Measurements from ENCODE around the gene ROBO1.
"Not testable (repeated sequence)": the region's sequence is repeated elsewhere in the genome, so short reads cannot be mapped to it uniquely, and the experiment has no call there.

The ROBO1 gene

GRCh38 chr3:79767905-79768267, at the start of gene ROBO1:
ROBO1 (minus strand) TSS chr3:79767998.
- peak; percentile 12 for DNase-seq

- no peak for DNase-seq
Measured at GRCh38 chr3:79817224-79817623, 49.4 kb upstream of the ROBO1 start.

GRCh38 chr3:79815478-79815877, 47.7 kb upstream of the ROBO1 start:
- no peak for DNase-seq

- no peak for DNase-seq
Measured at GRCh38 chr3:79810581-79810980, 42.8 kb upstream of the ROBO1 start.

GRCh38 chr3:79810092-79810491, 42.3 kb upstream of the ROBO1 start:
- DNase-seq, result no peak

- DNase-seq, result no peak
Measured at GRCh38 chr3:79809106-79809505, 41.3 kb upstream of the ROBO1 start.

GRCh38 chr3:79808515-79808914, 40.7 kb upstream of the ROBO1 start:
- no peak for DNase-seq

GRCh38 chr3:79790177-79790576, 22.4 kb upstream of the ROBO1 start:
- DNase-seq, result not testable (repeated sequence)

- no peak for DNase-seq
Measured at GRCh38 chr3:79773291-79773690, 5.5 kb upstream of the ROBO1 start.

GRCh38 chr3:79769229-79769628, 1.4 kb upstream of the ROBO1 start:
- DNase-seq, result no peak

GRCh38 chr3:79767194-79767904, 449 bp downstream of the ROBO1 start:
- peak; percentile 31 for DNase-seq

- DNase-seq, result peak; percentile 21
Measured at GRCh38 chr3:79766496-79767193, 1.2 kb downstream of the ROBO1 start.

- no peak for DNase-seq
Measured at GRCh38 chr3:79765911-79766310, 1.9 kb downstream of the ROBO1 start.

- DNase-seq, result no peak
Measured at GRCh38 chr3:79761441-79761840, 6.4 kb downstream of the ROBO1 start.

GRCh38 chr3:79751703-79752102, 16.1 kb downstream of the ROBO1 start:
- DNase-seq, result no peak

GRCh38 chr3:79737530-79737929, 30.3 kb downstream of the ROBO1 start:
- no peak for DNase-seq

GRCh38 chr3:79729096-79729495, 38.7 kb downstream of the ROBO1 start:
- no peak for DNase-seq

- DNase-seq, result no peak
Measured at GRCh38 chr3:79726786-79727185, 41.0 kb downstream of the ROBO1 start.

GRCh38 chr3:79724206-79724605, 43.6 kb downstream of the ROBO1 start:
- peak; percentile 43 for DNase-seq

GRCh38 chr3:79690072-79690471, 77.7 kb downstream of the ROBO1 start:
- DNase-seq, result no peak

- no peak for DNase-seq
Measured at GRCh38 chr3:79685108-79685507, 82.7 kb downstream of the ROBO1 start.

- DNase-seq, result no peak
Measured at GRCh38 chr3:79684041-79684440, 83.8 kb downstream of the ROBO1 start.

GRCh38 chr3:79672731-79673130, 95.1 kb downstream of the ROBO1 start:
- no peak for DNase-seq

GRCh38 chr3:79672075-79672474, 95.7 kb downstream of the ROBO1 start:
- no peak for DNase-seq

GRCh38 chr3:79670178-79670577, 97.6 kb downstream of the ROBO1 start:
- DNase-seq, result no peak

All from DMS53 (cell line).